Measurements from ENCODE around the gene CLSTN2. TPM values are rescaled to one million over a fixed set of nuclear protein-coding genes. Genes with fewer than 3 reads are reported as not detected.

The CLSTN2 gene
- total RNA-seq, 1 donor from 2014 or later = 16.0 TPM

GRCh38 chr3:140093742-140094141 lies 158.8 kb downstream of the CLSTN2 start:
- Histone ChIP-seq H3K4me1 (peaks cover 7% of the 10 kb centered on the region), H3K36me3 (no peaks in the 10 kb centered on the region), H3K9me3 (no peaks in the 10 kb centered on the region), H3K27me3 (no peaks in the 10 kb centered on the region), H3K27ac (no peak overlapping the region), H3K4me3 (no peak overlapping the region)
- DNase-seq (ENCODE audit: extremely low spot score in 2 of 2) = no peak
- TF ChIP-seq POLR2AphosphoS5 (IDR thresholded peaks at IDR 0.05; ENCODE audit: insufficient read depth in 1 of 2, low read depth in 1 of 2) = peak in 1 of 2 donors; percentile 40
- TF ChIP-seq POLR2A (IDR thresholded peaks at IDR 0.05) = no peak
- TF ChIP-seq CTCF (IDR thresholded peaks at IDR 0.05) = no peak
- intact Hi-C loops (cut with DNase I) = no loop called here

GRCh38 chr3:140094487-140094886 lies 159.5 kb downstream of the CLSTN2 start:
- no peaks in the 10 kb centered on the region for H3K27me3 ChIP-seq
- no peak overlapping the region for H3K4me3 ChIP-seq
- intact Hi-C loops (cut with DNase I) = no loop called here
- H3K4me1 ChIP-seq = peaks cover 7% of the 10 kb centered on the region
- TF ChIP-seq CTCF (IDR thresholded peaks at IDR 0.05) (no peak), POLR2A (IDR thresholded peaks at IDR 0.05) (no peak), POLR2AphosphoS5 (IDR thresholded peaks at IDR 0.05; ENCODE audit: insufficient read depth in 1 of 2, low read depth in 1 of 2) (no peak)
- DNase-seq (ENCODE audit: extremely low spot score in 2 of 2) = no peak
- no peak overlapping the region for H3K27ac ChIP-seq
- H3K9me3 ChIP-seq = no peaks in the 10 kb centered on the region
- no peaks in the 10 kb centered on the region for H3K36me3 ChIP-seq

GRCh38 chr3:140096037-140096436 lies 161.1 kb downstream of the CLSTN2 start:
- Histone ChIP-seq H3K4me1 (peaks cover 7% of the 10 kb centered on the region), H3K36me3 (no peaks in the 10 kb centered on the region), H3K4me3 (no peak overlapping the region), H3K9me3 (no peaks in the 10 kb centered on the region), H3K27me3 (no peaks in the 10 kb centered on the region), H3K27ac (no peak overlapping the region)
- DNase-seq (ENCODE audit: extremely low spot score in 2 of 2) = no peak
- TF ChIP-seq CTCF (IDR thresholded peaks at IDR 0.05) (no peak), POLR2AphosphoS5 (IDR thresholded peaks at IDR 0.05; ENCODE audit: insufficient read depth in 1 of 2, low read depth in 1 of 2) (no peak), POLR2A (IDR thresholded peaks at IDR 0.05) (no peak)
- intact Hi-C loops (cut with DNase I) = no loop called here

GRCh38 chr3:140097874-140098635 lies 163.1 kb downstream of the CLSTN2 start:
- no peaks in the 10 kb centered on the region for H3K27me3 ChIP-seq
- no peak for TF ChIP-seq CTCF (IDR thresholded peaks at IDR 0.05)
- H3K27ac ChIP-seq = no peak overlapping the region
- intact Hi-C loops (cut with DNase I) = no loop called here
- H3K4me1 ChIP-seq = peaks cover 7% of the 10 kb centered on the region
- no peaks in the 10 kb centered on the region for H3K9me3 ChIP-seq
- no peaks in the 10 kb centered on the region for H3K36me3 ChIP-seq
- no peak for DNase-seq (ENCODE audit: extremely low spot score in 2 of 2)
- H3K4me3 ChIP-seq = no peak overlapping the region

- Histone ChIP-seq H3K27ac (no peak overlapping the region), H3K27me3 (no peaks in the 10 kb centered on the region), H3K4me3 (no peak overlapping the region), H3K9me3 (no peaks in the 10 kb centered on the region), H3K36me3 (no peaks in the 10 kb centered on the region), H3K4me1 (no peaks in the 10 kb centered on the region)
- no peak for DNase-seq (ENCODE audit: extremely low spot score in 2 of 2)
- no peak for TF ChIP-seq CTCF (IDR thresholded peaks at IDR 0.05)
- TF ChIP-seq POLR2AphosphoS5 (IDR thresholded peaks at IDR 0.05; ENCODE audit: insufficient read depth in 1 of 2, low read depth in 1 of 2) = no peak
- no peak for TF ChIP-seq POLR2A (IDR thresholded peaks at IDR 0.05)
- intact Hi-C loops (cut with DNase I) = no loop called here
Measured at GRCh38 chr3:140100479-140100878, 165.5 kb downstream of the CLSTN2 start.

Measured in vagina (tissue), 2 donors.